Activated CD4-positive, CD25-positive, alpha-beta regulatory T cell treated with anti-CD3 and anti-CD28 coated beads, Interleukin-2, amount 50 U/mL, for 16 hours (primary cell): ENCODE results near the gene TES.
"Not testable (repeated sequence)": the region's sequence is repeated elsewhere in the genome, so short reads cannot be mapped to it uniquely, and the experiment has no call there.

Experiments used
- DNase-seq: peaks from one replicate; pipeline ENCODE4 v3.0.0-alpha.2; 2020; ENCODE audit warnings: low read depth, low spot score

The TES gene, protein sequence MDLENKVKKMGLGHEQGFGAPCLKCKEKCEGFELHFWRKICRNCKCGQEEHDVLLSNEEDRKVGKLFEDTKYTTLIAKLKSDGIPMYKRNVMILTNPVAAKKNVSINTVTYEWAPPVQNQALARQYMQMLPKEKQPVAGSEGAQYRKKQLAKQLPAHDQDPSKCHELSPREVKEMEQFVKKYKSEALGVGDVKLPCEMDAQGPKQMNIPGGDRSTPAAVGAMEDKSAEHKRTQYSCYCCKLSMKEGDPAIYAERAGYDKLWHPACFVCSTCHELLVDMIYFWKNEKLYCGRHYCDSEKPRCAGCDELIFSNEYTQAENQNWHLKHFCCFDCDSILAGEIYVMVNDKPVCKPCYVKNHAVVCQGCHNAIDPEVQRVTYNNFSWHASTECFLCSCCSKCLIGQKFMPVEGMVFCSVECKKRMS

DNA sequence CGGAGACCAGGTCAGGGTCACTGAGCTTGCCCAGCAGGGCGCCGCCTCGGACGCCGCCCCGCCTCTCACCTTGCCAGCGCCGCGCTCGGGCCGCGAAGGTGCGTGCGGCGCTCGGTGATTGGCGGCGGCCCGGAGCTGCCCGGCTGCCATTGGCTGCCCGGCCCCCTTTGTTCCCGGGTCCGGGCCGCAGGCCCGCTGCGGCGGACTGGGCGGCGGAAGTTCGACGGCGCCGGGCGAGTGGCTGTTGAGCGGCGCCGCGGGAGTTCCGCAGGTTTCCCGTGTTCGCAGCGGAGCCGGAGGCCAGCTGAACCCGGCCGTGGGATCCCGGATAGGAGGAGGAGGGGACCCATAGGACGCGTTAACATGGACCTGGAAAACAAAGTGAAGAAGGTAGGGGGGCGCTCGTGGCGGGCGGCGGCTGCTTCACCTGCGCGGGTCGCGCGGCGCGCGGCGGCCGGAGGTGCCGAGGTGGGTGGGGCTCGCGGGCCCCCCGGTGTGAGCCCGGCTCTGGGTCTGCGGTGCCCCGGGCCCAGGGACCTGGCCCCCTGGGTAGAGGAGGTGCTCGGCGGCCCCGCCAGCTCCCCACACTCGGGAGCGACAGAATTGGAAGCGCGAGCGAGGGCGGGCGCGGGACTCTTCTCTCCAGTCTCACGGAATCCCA lies at the start of gene TES:
Gene TES, plus strand, starts transcription at position 195 of the 661 bp plus-strand sequence. Its CDS starts 169 bp downstream, at position 364.
- peak; percentile 30 for DNase-seq

DNA sequence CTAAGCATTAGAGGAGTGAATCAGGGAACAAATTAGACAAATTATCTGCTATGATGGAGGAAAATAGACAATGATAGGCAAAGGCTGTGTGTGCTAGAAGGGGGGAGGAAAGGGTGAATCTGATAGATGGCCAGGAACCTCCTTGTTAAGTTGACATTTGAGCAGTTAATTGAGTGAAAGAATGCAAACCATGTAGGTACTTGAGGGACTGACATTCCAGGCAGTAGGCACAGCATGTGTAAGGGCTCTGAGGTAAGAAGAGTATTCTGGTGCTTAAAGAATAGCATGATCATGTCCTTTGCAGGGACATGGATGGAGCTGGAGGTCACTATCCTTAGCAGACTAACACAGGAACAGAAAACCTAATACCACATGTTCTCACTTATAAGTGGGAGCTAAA lies 48.6 kb upstream of the TES start:
- DNase-seq: no peak

DNA sequence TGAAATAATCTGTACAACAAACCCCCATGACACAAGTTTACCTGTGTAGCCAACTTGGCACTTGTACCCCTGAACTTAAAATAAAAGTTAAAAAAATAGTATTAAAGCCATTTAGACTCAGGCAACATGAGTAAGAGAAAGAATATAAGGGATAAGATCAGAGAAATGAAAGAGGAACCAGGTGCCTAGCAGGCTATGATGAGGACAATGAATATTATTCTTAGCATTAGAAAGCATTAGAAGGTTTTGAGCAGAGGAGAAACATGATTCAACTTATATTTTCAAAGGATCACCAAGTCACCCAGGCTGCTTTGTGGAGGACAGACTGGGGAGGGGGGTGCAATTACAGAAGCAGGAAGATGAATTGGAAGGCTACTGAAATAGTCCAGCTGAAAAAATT lies 48.1 kb upstream of the TES start:
- no peak for DNase-seq

DNA sequence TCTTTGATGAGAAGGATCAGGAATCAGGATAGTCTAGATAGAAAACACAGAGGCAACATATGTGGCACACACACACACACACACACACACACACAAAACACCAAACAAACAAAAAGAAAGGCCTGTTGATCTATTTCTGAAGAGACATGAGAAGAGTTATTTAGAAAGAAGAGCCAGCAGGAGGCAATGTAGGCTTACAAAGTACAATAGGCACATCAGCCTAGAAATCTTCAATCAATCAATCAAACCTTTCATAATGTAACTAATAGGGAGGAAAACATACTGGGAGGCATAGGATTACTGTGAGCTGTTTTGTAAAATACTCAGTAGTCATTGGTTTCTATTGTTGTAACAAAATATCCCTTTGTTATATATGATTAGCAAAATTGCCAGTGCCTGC lies 47.3 kb upstream of the TES start:
- DNase-seq: no peak

DNA sequence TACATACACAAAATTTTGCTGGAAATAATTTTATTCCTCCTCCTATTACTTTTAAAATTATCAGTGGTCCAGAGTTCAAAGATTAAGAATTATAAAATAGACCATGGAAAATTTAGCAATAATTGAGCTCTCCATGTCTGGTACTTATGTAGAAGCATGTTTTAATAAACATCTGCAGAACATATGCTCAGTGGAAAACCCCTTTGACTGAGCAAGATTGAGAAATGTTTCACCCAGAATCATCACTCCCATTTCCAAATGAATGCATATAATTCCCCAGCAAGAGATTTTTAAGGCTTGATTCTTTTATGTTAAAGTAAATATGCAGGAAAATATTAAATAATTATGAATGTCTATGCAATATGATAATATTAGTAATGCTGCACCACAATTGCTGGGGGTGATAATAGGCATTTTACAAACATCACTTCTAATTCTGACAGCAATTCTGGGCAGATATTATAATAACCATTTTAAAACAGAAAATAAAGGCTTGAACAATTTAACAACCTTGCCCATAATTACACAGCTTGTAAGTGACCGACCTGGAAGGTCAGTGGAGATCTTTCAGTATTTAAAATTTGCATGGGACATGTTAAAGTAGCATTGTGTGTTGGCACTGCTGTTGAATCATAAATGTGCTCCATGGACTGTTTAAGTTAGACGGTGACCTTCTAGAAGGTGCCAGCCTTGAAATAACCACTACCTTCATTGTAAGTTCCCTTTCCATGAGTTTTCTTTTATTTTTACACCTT lies 45.6 kb upstream of the TES start:
- no peak for DNase-seq

DNA sequence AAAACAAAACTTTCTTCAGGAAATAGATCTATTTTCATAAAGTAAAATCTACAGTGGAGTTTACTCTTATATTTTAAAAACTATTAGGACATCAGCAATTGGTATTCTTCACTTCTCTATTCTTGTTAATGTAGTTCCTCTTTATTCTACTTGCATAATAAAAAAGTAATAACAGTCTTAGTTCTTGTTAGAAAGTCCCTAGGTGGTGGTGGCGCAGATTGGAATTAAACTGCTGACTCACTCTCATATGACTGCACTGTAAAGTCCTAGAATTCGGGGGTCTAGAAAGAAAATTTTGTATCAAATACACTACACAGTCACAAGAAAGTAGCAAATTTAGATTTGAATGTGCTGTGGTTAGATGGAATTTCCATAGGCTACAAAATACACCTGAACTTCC lies 44.6 kb upstream of the TES start:
- no peak for DNase-seq

DNA sequence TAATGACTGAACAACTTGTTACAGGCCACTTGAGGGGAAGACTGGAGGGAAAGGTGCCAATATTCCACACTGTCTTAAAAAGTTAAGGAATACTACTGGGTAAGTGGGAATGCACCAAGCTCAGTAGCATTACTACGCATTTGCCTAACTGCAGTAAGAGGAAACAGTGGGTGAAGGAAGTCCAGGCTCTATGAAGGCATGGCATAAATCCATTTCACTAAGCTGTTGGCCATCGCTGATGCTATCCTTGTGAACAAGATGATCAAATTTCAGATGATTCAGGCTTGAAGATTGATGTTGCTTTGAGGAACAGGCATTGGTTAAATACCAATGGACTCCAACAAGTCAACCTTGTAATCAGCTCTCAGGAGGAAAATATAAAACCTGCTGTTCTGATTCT lies 44.2 kb upstream of the TES start:
- no peak for DNase-seq

DNA sequence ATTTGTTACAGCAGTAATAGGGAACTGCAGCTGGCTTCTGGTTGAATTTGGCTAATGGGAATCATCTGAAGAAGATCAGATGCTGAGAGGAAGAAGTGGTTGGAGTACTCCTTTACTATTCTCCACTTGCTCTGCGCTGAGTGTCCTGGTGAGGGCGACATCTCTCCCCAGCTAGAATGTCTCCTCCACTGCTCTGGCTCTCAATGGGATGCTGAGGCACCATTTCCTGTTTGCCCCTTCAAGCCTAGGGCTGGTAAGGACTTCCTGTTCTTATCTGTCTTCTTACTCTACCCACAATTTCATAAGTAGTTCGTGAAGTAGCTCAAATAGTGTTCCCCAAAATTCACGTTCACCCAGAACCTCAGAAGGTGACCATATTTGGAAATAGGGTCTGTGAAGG lies 43.2 kb upstream of the TES start:
- no peak for DNase-seq

DNA sequence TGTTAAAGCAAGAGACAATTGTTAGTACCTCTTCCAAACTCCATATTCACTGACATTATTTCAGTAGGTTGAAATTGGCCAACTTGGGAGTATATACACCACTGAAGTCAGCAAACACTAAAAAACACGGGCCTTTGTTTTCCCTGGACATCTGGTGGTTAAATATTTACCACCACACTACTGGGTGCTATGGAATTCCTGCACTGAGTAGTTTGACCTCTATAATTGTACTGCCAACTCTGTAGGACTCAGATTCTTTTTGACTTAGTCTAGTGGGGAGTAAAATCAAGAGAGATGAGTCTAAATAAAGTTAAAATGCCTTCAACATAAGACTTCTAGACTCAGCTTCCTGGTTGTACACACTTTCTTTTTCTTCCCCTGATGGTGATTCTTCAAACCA lies 41.3 kb upstream of the TES start:
- no peak for DNase-seq

DNA sequence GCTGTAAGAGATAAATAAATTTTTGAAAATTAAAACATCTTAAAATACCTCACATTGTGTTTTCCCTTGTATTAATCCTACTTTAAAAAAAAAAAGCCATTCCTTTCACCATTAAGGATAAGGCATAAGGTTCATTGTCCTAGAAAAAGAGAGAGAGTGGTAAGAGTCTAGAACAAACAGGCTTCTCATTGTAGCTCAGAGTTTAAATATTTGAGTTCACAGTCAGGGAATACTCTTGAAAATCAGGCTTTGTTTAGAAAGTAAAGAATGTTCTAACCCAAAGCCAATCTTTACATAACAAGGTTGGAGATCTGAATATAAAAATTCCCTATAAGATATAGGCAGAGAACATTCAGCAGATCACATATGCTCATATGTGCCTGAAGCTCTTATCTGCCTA lies 40.2 kb upstream of the TES start:
- no peak for DNase-seq

DNA sequence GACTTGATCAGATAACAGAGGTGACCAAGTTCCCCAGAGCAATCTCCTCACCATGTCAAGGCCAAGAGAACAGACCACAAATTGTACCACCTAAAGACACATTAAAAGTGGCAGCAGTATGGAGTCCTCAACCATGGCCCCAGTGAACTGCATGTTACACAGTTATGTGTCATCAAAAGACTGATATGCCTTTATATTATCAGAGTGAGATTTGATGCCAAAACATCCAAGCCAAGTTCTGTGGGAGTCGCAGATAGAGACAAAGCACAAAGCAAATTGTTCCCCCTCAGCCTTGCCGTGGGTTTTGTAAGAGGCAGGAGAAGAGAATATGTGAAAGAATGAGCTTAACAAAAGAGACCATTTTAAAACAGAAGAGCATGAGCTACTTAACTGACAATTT lies 39.2 kb upstream of the TES start:
- DNase-seq: no peak

DNA sequence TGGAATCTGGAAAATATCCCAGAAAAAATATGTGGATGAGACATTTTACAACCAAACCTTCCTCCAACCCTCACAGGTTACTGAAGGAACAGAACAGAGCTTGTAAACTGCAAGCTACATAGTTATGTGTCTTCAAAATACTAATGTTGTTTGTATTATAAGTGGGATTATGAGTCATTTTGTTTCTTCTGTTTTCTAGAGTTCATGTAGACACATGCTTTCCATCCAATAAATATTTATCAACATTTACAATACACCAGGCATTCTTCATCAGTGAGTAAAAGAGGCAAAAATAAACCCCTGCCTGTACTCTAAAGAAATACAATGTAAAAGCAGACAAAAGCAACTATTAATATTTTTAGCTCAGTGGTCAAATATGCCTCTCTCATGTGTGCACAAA lies 38.0 kb upstream of the TES start:
- no peak for DNase-seq

DNA sequence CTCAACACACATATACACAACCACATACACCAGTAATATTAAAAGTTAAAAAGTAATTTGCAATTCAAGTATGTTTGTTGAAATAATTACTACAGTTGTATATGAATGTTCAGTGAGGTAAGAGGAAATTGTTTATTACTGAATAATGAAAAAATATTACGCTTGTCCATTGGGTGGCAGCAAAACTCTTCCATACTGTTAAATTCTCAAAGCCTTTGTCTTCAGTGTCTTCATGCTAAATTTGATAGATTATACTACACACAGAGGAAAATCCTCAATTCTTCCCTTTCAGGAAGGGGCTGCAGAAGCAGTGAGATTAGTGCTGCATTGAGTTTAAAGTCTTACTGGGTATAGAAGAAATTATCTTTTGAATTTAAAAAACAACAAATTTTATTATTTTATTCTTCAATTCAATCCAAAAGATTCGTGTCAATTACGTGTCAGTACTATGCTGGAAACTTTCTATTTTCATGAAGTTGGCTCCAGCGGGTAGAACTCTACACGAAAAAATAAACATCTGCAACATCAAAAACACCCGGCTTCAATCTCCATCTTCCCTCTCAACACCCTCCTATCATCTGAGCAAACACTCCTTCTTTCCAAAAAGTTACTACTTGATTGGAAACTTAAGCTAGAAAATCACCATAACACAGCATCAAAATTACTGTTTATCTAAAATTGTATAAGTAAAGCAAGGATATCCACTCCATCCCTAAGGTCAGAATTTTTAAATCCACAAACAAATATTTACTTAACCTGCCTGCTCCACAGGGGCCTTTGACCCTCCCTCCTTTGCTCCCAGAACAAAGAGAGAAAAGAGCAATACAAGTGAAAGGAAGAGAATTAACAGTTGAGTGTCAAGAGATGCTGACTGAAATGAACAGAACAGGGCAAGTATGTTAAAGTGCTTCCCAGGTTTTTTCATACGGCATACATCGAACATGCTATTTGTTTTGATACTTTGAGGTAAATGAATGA lies 37.0 kb upstream of the TES start:
- no peak for DNase-seq

DNA sequence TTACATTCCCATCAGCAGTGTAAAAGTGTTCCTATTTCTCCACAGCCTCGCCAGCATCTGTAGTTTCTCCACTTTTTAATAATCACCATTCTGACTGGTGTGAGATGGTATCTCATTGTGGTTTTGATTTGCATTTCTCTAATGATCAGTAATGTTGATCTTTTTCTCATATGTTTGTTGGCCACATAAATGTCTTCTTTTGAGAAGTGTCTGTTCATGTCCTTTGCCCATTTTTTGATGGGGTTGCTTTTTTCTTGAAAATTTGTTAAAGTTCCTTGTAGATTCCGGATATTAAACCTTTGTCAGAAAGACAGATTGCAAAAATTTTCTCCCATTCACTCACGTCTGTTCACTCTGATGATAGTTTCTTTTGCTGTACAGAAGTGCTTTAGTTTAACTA lies 35.2 kb upstream of the TES start:
- DNase-seq: not testable (repeated sequence)

DNA sequence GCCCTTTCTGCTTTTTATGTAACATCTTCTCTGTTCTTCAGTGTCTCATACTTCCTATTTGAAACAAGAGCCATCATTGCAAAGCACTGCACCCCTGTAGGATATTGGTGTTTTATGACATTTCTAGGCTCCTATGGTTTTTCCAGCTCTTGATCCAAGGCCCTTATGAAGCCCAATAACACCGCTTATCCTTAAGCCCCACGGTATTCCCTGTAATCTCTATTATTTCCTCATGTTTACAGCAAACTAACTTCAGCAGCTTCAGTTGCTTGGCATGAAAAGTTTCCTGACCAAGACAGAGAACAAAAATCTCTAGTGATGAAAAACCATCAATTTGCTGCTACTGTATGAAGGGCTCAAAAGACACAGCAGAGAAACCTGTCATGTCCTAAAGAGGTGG lies 34.1 kb upstream of the TES start:
- DNase-seq: no peak

DNA sequence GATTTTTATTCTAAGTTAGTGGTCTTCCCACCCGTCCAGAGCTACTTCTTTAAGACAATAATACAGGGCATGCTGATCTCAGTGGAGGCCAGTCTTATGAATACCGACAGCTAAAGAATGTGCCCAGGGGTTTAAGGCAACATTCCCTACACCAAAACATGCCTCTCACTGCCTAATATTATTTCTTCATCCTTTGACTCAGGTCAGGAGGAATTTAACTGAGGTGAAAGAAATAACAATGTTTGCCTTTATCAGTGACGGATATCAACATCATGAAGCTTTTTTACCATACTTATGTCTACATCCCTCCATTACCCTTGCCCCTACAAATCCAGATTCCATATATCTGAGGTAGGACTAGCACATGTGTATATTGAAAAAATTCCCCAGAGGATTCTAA lies 33.3 kb upstream of the TES start:
- no peak for DNase-seq

DNA sequence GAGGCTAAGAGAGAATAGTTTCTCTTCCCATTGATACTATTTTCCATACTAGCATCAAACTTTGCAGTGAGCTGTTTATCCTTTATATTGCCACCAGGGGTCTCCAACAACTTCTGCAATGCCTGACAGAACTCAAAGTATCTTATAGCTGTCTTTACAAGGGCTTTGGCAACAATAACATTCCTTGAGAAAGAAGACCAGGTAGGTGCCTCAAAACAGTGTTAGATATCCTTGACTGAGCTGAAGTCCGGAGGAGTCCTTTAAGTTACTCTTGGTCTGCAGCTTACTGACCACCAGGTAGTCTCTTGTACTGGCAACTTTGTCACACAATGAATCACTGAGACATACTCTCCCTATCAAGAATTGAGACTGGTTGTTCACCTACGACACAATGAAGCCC lies 30.0 kb upstream of the TES start:
- DNase-seq: no peak

DNA sequence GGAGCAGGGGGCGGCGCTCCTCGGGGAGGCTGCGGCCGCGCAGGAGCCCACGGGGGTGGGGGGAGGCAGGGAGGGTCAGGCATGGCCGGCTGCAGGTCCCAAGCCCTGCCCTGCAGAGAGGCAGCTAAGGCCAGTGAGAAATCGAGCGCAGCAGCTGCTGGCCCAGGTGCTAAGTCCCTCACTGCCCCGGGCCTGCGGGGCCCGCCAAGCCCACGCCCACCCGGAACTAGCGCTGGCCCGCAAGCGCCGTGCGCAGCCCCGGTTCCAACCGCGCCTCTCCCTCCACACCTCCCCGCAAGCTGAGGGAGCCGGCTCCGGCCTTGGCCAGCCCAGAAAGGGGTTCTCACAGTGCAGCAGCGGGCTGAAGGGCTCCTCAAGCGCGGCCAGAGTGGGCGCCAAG lies 28.3 kb upstream of the TES start:
- DNase-seq: no peak

DNA sequence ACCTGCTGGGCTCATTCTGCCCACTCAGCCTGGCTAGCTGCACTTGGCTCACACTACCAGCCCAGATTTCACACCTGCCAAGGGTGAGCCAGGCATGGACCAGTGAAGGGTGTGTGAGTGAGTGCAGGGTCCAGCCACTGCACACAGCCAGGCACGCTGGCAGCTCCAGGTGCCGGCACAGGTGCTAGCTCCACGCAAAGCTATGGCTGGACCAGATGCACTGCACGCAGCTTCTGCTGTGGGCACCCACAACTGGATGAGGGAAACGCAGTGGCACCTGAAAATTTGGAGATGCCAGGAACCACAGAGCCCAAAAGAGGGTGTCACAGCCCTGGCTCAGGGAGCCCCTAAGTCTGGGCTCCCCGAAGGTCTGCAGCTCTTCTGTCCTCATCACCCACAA lies 24.9 kb upstream of the TES start:
- no peak for DNase-seq

DNA sequence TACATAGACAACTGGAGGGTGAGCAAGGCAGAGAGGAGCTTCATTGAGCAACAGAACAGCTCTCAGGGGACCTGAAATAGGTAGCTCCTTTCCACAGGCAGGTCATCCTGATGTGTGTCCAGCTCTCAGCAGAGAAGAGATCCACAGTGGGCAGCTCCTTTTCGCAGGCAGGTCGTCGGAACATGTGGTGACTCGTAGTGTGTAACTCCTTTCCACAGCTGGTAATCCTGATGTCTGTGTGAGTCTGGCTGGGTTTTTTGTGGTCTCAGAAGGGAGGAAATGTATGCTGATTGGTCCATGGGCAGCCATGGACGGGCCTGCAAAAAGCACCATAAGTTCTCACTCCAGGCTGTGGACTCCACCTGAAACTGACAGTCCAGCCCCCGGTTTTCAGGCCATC lies 24.4 kb upstream of the TES start:
- DNase-seq: no peak

DNA sequence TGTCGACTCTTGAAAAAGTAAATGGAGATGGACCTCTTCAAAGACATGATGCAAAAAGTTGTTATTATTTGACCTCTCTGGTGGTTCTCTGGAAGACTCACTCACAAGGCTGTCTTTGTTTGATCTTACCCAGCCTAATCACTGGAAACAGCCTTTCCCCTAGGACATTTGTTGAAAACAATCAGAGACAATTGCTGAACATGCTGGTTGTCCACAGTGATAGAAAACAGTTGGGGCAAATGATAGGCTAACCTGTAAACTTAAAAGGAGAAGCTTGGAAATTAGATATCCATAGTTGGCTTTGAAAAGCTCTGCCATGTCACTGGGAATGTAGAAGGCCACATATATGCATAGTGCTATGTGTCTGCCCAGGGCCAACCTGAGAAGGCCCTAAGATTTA lies 22.9 kb upstream of the TES start:
- DNase-seq: no peak
